Lung (tissue), 12 donors: ENCODE results near the gene ANXA2R. TPM values are rescaled to one million over a fixed set of nuclear protein-coding genes. Genes with fewer than 3 reads are reported as not detected.
A peak's percentile ranks its signal among the peaks of the same experiment; 100 is the strongest.

ENCODE experiments used
- ATAC-seq: fragments of 200-7000 bp; cut with Tn5 transposase; one replicate; pipeline ENCODE4 v1.9.1; 2020; ENCODE audit warnings: moderate number of reproducible peaks; ENCODE audit not compliant: insufficient read depth, low FRiP score
- DNase-seq, 3 donors: peaks; one replicate each; pipeline ENCODE4 v3.0.0-alpha.2; 2013 to 2017
- H3K27ac ChIP-seq, 2 donors: one replicate each; pipeline ENCODE4 v1.5.1; 2013; ENCODE audit warnings: mild to moderate bottlenecking in 2 of 2, moderate library complexity in 2 of 2, control low read depth in 1 of 2, inconsistent platforms in 1 of 2, low read depth in 1 of 2, low read length in 1 of 2
- H3K27me3 ChIP-seq, 3 donors: one replicate each; pipeline ENCODE4 v1.5.1; 2013; ENCODE audit warnings: low read length in 2 of 3; ENCODE audit not compliant: control insufficient read depth in 3 of 3, insufficient read depth in 3 of 3
- H3K36me3 ChIP-seq, 4 donors: one replicate each; pipeline ENCODE4 v1.5.1; 2013; ENCODE audit warnings: low read length in 4 of 4, mild to moderate bottlenecking in 1 of 4, moderate library complexity in 1 of 4; ENCODE audit not compliant: control insufficient read depth in 4 of 4, insufficient read depth in 4 of 4
- H3K4me1 ChIP-seq, 5 donors: one replicate each; pipeline ENCODE4 v1.5.1; 2013; ENCODE audit warnings: low read length in 5 of 5, mild to moderate bottlenecking in 2 of 5, moderate library complexity in 1 of 5; ENCODE audit not compliant: control insufficient read depth in 5 of 5, insufficient read depth in 5 of 5
- H3K4me3 ChIP-seq: one replicate; pipeline ENCODE4 v1.5.1; 2013; ENCODE audit warnings: mild to moderate bottlenecking, control low read depth, moderate library complexity
- H3K9ac ChIP-seq, 2 donors: one replicate each; pipeline ENCODE4 v1.5.1; 2013; ENCODE audit warnings: low read length in 2 of 2, control low read depth in 1 of 2; ENCODE audit not compliant: insufficient read depth in 1 of 2
- H3K9me3 ChIP-seq, 4 donors: one replicate each; pipeline ENCODE4 v1.5.1; 2013; ENCODE audit warnings: low read length in 3 of 4, mild to moderate bottlenecking in 1 of 4, moderate library complexity in 1 of 4; ENCODE audit not compliant: control insufficient read depth in 4 of 4, insufficient read depth in 3 of 4
- WGBS, 2 donors: extraction: QIAGEN DNeasy Blood & Tissue Kit; methylation state at CpG; one replicate each; pipeline ENCODE4 v1.1.7; 2013; 5-methylcytosine and 5-hydroxymethylcytosine counted together
- polyA plus RNA-seq, 2 donors: library from polyadenylated mRNA; stranded (reverse); fragments of 200-250 nt; gene quantifications; one replicate each; pipeline ENCODE4 v1.2.1, GENCODE V29; 2013
- total RNA-seq, 2 donors: library from RNA; depleted of rRNA in 1 of 2; stranded (reverse); fragments of >200 nt in 1 of 2; gene quantifications; one replicate each; pipeline ENCODE4 v1.2.1, GENCODE V29; 2014 to 2021
- TF ChIP-seq, protein P1 (sequence below): IDR thresholded peaks from 2 replicates; pipeline ENCODE4 v1.5.1; 2012; ENCODE audit warnings: mild to moderate bottlenecking; ENCODE audit errors: control extremely low read depth, extremely low read depth
- donor health status: control.
- donor health status: control.
- donor health status: Bipolar disorder and iron deficiency.
- donor health status: healthy.
- donor health status: DM: yes; HTN: yes; CAD: no.

The ANXA2R gene
- total and polyA plus RNA-seq, 4 donors = 4.0 to 5.2 (median 4.8) TPM

- no peak for ATAC-seq
Observed at GRCh38 chr5:43000914-43001313, 39.2 kb downstream of the ANXA2R start.

DNA sequence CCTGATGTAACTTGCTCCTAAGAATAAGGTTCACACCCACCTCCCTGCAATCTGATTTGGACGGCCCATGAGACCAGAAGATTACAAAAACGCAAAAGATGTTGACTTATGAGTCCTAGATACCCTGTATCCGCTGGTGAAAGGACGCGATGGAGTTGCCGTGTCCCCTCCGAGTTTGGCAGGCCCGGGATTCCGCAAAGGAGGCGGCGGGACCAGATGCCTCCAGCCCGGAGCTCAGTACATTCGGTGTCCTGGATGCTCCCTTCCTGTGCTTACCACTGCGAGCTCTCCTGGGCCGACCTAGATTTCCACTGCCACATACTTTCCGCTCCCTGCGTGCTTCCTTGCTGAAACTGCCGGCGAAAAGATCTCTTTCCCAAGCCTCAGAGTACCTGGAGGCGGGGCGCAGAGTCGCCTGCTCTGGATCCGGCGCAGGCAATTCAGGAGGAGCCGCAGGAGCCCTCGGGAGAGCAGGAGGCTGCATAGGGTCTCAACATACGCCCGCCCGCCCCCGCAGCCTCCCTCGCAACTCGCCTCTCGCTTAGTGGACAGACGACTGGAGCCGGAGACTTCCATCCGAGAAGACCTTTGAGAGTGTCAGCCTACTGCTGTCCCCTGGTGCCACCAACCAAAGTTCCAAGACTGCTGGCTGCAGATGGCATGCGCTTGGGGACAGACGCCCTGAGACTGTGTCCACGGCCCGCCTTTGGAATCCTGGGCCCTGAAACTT lies 39.8 kb downstream of the ANXA2R start:
- no peak overlapping the region for H3K9ac ChIP-seq
- ATAC-seq = no peak
- peak in 1 of 3 donors; percentile 10 for DNase-seq
- H3K4me3 ChIP-seq = no peak overlapping the region
- H3K27me3 ChIP-seq = peaks cover 0 to 93% (median 91%) of the 10 kb centered on the region in 3 donors
- peak overlapping the region in 1 of 2 donors; percentile 46 for H3K27ac ChIP-seq
- 10 to 15% methylated on average over 40 of the region's 40 CpGs for WGBS, 2 donors
- TF ChIP-seq, protein P1, sequence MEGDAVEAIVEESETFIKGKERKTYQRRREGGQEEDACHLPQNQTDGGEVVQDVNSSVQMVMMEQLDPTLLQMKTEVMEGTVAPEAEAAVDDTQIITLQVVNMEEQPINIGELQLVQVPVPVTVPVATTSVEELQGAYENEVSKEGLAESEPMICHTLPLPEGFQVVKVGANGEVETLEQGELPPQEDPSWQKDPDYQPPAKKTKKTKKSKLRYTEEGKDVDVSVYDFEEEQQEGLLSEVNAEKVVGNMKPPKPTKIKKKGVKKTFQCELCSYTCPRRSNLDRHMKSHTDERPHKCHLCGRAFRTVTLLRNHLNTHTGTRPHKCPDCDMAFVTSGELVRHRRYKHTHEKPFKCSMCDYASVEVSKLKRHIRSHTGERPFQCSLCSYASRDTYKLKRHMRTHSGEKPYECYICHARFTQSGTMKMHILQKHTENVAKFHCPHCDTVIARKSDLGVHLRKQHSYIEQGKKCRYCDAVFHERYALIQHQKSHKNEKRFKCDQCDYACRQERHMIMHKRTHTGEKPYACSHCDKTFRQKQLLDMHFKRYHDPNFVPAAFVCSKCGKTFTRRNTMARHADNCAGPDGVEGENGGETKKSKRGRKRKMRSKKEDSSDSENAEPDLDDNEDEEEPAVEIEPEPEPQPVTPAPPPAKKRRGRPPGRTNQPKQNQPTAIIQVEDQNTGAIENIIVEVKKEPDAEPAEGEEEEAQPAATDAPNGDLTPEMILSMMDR = no peak
- no peaks in the 10 kb centered on the region for H3K36me3 ChIP-seq
- peaks cover 0 to 3% (median 0%) of the 10 kb centered on the region in 5 donors for H3K4me1 ChIP-seq
- peaks cover 0 to 3% (median 0%) of the 10 kb centered on the region in 4 donors for H3K9me3 ChIP-seq

More at GRCh38 chr5:43000914-43001313, 39.2 kb downstream of the ANXA2R start:
- no peak overlapping the region for H3K9ac ChIP-seq
- no peak overlapping the region for H3K27ac ChIP-seq
- peaks cover 0 to 3% (median 0%) of the 10 kb centered on the region in 5 donors for H3K4me1 ChIP-seq
- peaks cover 0 to 91% (median 89%) of the 10 kb centered on the region in 3 donors for H3K27me3 ChIP-seq
- DNase-seq = no peak
- H3K9me3 ChIP-seq = peaks cover 0 to 3% (median 0%) of the 10 kb centered on the region in 4 donors
- TF ChIP-seq, protein P1 = no peak
- no peaks in the 10 kb centered on the region for H3K36me3 ChIP-seq
- H3K4me3 ChIP-seq = no peak overlapping the region
- 38 to 43% methylated on average over 6 of the region's 6 CpGs for WGBS, 2 donors

DNA sequence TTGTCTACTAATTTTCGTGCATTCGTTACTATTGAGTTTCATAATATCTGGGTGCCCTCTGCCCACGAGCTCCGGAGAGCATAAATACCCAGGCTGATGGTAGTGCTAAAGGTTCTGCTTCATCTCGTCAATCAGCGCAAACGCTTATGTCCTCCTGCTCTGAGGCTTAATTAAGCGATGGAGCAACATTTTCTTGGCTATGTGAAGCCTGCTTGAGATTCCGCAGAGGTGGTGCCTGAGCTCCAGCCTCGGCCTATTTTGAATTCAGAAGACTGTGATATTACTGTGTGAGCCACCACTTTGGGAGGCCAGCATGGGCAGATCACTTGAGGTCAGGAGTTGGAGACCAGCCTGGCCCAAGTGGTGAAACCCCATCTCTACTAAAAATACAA lies 44.8 kb downstream of the ANXA2R start:
- Histone ChIP-seq H3K27ac (peak overlapping the region; percentile 10 to 72), H3K27me3 (peaks cover 0 to 99% (median 95%) of the 10 kb centered on the region in 3 donors), H3K4me3 (no peak overlapping the region), H3K9ac (no peak overlapping the region), H3K4me1 (peaks cover 0 to 9% (median 3%) of the 10 kb centered on the region in 5 donors), H3K36me3 (no peaks in the 10 kb centered on the region), H3K9me3 (peaks cover 0 to 11% (median 0%) of the 10 kb centered on the region in 4 donors)
- WGBS, 2 donors = 8% methylated on average over 10 of the region's 10 CpGs
- no peak for DNase-seq
- ATAC-seq = no peak
- TF ChIP-seq, protein P1 = no peak
